ENCODE measurements around the gene CAMSAP3. TPM values are rescaled to one million over a fixed set of nuclear protein-coding genes. Genes with fewer than 3 reads are reported as not detected.
"Not testable (repeated sequence)": the region's sequence is repeated elsewhere in the genome, so short reads cannot be mapped to it uniquely, and the experiment has no call there.

The CAMSAP3 gene
- total and polyA plus RNA-seq, 2 donors from 2014 or later = 18.5 to 19.3 TPM

DNA sequence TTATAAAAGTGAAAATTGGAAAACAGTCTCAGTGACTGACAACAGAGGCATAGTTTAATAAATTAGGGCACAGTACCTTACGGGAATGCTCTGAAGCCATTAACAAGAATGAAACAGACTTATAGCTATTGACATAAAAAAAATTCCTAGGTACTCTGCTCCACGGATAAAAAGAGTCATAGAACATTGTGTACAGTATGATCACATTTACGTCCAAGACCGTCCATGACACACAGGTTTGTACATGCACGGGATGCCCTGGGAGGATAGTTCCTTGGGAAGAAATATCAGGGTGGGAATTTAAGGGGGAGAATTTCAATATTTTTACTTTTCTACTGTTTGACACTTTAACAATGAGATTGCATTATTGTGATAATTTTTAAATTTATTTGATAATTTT is 24.9 kb upstream of the CAMSAP3 start:
- Histone ChIP-seq H3K27me3 (ENCODE audit: control insufficient read depth, insufficient read depth, low read length) (no peaks in the 10 kb centered on the region), H3K9me3 (ENCODE audit: control insufficient read depth in 2 of 3, insufficient read depth in 1 of 3, low read length in 3 of 3) (no peaks in the 10 kb centered on the region), H3K27ac (ENCODE audit: low read depth in 2 of 2, low read length in 2 of 2) (no peak overlapping the region), H3K4me1 (ENCODE audit: control insufficient read depth in 2 of 3, insufficient read depth in 2 of 3, low read depth in 1 of 3, low read length in 3 of 3) (no peaks in the 10 kb centered on the region), H3K9ac (ENCODE audit: low read length in 3 of 3) (no peak overlapping the region), H3K36me3 (ENCODE audit: control insufficient read depth in 2 of 3, insufficient read depth in 3 of 3, low read length in 3 of 3) (no peaks in the 10 kb centered on the region), H3K4me3 (ENCODE audit: low read length in 3 of 3) (no peak overlapping the region)
- TF ChIP-seq, protein P1, sequence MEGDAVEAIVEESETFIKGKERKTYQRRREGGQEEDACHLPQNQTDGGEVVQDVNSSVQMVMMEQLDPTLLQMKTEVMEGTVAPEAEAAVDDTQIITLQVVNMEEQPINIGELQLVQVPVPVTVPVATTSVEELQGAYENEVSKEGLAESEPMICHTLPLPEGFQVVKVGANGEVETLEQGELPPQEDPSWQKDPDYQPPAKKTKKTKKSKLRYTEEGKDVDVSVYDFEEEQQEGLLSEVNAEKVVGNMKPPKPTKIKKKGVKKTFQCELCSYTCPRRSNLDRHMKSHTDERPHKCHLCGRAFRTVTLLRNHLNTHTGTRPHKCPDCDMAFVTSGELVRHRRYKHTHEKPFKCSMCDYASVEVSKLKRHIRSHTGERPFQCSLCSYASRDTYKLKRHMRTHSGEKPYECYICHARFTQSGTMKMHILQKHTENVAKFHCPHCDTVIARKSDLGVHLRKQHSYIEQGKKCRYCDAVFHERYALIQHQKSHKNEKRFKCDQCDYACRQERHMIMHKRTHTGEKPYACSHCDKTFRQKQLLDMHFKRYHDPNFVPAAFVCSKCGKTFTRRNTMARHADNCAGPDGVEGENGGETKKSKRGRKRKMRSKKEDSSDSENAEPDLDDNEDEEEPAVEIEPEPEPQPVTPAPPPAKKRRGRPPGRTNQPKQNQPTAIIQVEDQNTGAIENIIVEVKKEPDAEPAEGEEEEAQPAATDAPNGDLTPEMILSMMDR (IDR thresholded peaks at IDR 0.05; ENCODE audit: borderline replicate concordance, extremely low read depth, insufficient read depth) = no peak
- DNase-seq (no peak), FAIRE-seq (no peak)
- intact Hi-C loops (cut with DNase I) = no loop called here

DNA sequence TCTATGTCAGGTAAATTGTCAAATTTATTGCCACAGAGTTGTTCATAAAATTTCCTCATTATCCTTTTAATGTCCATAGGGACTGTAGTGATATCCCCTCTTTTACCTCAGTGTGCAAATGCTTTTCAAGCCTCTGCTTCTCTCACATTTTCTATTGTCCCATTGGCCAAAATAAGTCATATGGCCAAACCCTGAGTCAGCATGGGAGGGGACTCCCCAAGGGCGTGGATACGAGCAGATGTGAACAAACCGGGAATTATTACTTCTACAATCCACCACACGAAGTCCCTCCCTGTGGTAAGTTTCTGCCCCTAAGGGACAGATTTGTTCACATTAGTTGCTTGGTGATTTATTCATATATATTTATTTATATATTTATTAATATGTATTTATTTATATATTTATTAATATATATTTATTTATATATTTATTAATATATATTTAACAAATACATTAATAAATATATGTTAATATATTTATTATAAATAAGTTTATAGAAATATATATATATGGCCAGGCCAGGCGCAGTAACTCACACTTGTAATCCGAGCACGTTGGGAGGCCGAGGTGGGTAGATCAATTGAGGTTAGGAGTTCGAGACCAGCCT is 20.1 kb upstream of the CAMSAP3 start:
- Histone ChIP-seq H3K4me1 (ENCODE audit: control insufficient read depth in 2 of 3, insufficient read depth in 2 of 3, low read depth in 1 of 3, low read length in 3 of 3) (no peaks in the 10 kb centered on the region), H3K9ac (ENCODE audit: low read length in 3 of 3) (no peak overlapping the region), H3K4me3 (ENCODE audit: low read length in 3 of 3) (no peak overlapping the region), H3K36me3 (ENCODE audit: control insufficient read depth in 2 of 3, insufficient read depth in 3 of 3, low read length in 3 of 3) (no peaks in the 10 kb centered on the region), H3K9me3 (ENCODE audit: control insufficient read depth in 2 of 3, insufficient read depth in 1 of 3, low read length in 3 of 3) (no peaks in the 10 kb centered on the region), H3K27ac (ENCODE audit: low read depth in 2 of 2, low read length in 2 of 2) (no peak overlapping the region), H3K27me3 (ENCODE audit: control insufficient read depth, insufficient read depth, low read length) (no peaks in the 10 kb centered on the region)
- DNase-seq (no peak), FAIRE-seq (no peak)
- TF ChIP-seq, protein P1 (IDR thresholded peaks at IDR 0.05; ENCODE audit: borderline replicate concordance, extremely low read depth, insufficient read depth) = no peak
- intact Hi-C loops (cut with DNase I) = no loop called here

DNA sequence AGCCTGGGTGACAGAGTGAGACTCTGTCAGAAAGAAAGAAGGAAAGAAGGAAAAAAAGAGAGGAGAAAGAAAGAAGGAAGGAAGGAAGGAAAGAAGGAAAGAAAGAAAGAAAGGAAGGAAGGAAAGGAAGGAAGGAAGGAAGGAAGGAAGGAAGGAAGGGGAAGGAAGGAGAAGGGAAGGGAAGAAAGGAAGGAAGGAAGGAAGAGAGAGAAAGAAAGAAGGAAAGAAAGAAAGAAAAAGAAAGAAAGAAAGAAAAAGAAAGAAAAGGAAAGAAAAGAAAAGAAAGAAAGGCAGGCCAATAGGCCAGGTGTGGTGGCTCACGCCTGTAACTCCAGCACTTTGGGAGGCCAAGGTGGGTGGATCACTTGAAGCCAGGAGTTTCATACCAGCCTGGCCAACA is 18.2 kb upstream of the CAMSAP3 start:
- DNase-seq; FAIRE-seq; H3K4me3 ChIP-seq (ENCODE audit: low read length in 3 of 3); H3K27ac ChIP-seq (ENCODE audit: low read depth in 2 of 2, low read length in 2 of 2); H3K36me3 ChIP-seq (ENCODE audit: control insufficient read depth in 2 of 3, insufficient read depth in 3 of 3, low read length in 3 of 3); intact Hi-C loops (cut with DNase I); H3K4me1 ChIP-seq (ENCODE audit: control insufficient read depth in 2 of 3, insufficient read depth in 2 of 3, low read depth in 1 of 3, low read length in 3 of 3); H3K9me3 ChIP-seq (ENCODE audit: control insufficient read depth in 2 of 3, insufficient read depth in 1 of 3, low read length in 3 of 3); H3K9ac ChIP-seq (ENCODE audit: low read length in 3 of 3); H3K27me3 ChIP-seq (ENCODE audit: control insufficient read depth, insufficient read depth, low read length): not testable (repeated sequence)

DNA sequence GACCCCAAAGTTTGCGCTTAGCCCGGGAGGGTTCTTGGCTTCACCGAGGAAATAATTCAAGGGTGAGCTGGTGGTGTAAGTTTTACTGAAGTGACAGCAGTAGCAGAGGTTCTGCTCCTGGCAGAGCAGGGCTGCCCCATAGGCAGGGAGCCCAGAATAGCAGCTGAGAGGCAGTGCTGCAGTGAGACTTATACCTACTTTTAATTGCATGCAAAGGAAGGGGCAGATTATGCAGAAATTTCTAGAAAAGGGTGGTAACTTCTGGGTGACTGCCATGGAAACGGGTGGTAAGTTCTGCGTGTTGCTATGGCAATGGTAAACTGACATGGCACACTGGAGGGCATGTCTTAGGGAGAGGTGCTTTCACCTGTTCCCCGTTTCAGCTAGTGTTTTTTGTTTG is 17.5 kb upstream of the CAMSAP3 start:
- DNase-seq (no peak), FAIRE-seq (no peak)
- Histone ChIP-seq H3K27me3 (ENCODE audit: control insufficient read depth, insufficient read depth, low read length) (no peaks in the 10 kb centered on the region), H3K27ac (ENCODE audit: low read depth in 2 of 2, low read length in 2 of 2) (no peak overlapping the region), H3K9me3 (ENCODE audit: control insufficient read depth in 2 of 3, insufficient read depth in 1 of 3, low read length in 3 of 3) (no peaks in the 10 kb centered on the region), H3K36me3 (ENCODE audit: control insufficient read depth in 2 of 3, insufficient read depth in 3 of 3, low read length in 3 of 3) (no peaks in the 10 kb centered on the region), H3K9ac (ENCODE audit: low read length in 3 of 3) (no peak overlapping the region), H3K4me3 (ENCODE audit: low read length in 3 of 3) (no peak overlapping the region), H3K4me1 (ENCODE audit: control insufficient read depth in 2 of 3, insufficient read depth in 2 of 3, low read depth in 1 of 3, low read length in 3 of 3) (no peaks in the 10 kb centered on the region)
- TF ChIP-seq, protein P1 (IDR thresholded peaks at IDR 0.05; ENCODE audit: borderline replicate concordance, extremely low read depth, insufficient read depth) = no peak
- intact Hi-C loops (cut with DNase I) = no loop called here
